H9 (cell line): ENCODE results near the gene PNPLA4. TPM values are rescaled to one million over a fixed set of nuclear protein-coding genes. Genes with fewer than 3 reads are reported as not detected.

Experiments
- DNase-seq: peaks from one replicate; pipeline ENCODE4 v3.0.0-alpha.2; 2017
- H2AFZ ChIP-seq: one replicate; pipeline ENCODE4 v1.6.1; 2013; ENCODE audit warnings: mild to moderate bottlenecking, low read length, control low read depth, moderate library complexity
- H2AK5ac ChIP-seq: 2 replicates; pipeline ENCODE4 v1.6.1; 2013; ENCODE audit warnings: low read length, control low read depth, mixed read lengths; ENCODE audit not compliant: insufficient read length
- H2BK120ac ChIP-seq: one replicate; pipeline ENCODE4 v1.6.1; 2013; ENCODE audit warnings: low read depth, mild to moderate bottlenecking, low read length, control low read depth, inconsistent platforms; ENCODE audit not compliant: poor library complexity, severe bottlenecking
- H2BK12ac ChIP-seq: 2 replicates; pipeline ENCODE4 v1.6.1; 2013; ENCODE audit warnings: low read length, control low read depth, mixed read lengths, low read depth; ENCODE audit not compliant: insufficient read length
- H2BK15ac ChIP-seq: 2 replicates; pipeline ENCODE4 v1.6.1; 2013; ENCODE audit warnings: low read depth, low read length, control low read depth
- H2BK20ac ChIP-seq: one replicate; pipeline ENCODE4 v1.6.1; 2013; ENCODE audit warnings: low read depth, mild to moderate bottlenecking, low read length, control low read depth, inconsistent platforms; ENCODE audit not compliant: poor library complexity, severe bottlenecking
- H2BK5ac ChIP-seq: 2 replicates; pipeline ENCODE4 v1.6.1; 2013; ENCODE audit warnings: low read length, control low read depth, mixed read lengths; ENCODE audit not compliant: insufficient read length
- H3K14ac ChIP-seq: 2 replicates; pipeline ENCODE4 v1.6.1; 2013; ENCODE audit warnings: low read length, control low read depth; ENCODE audit not compliant: insufficient read depth
- H3K18ac ChIP-seq: 2 replicates; pipeline ENCODE4 v1.6.1; 2013; ENCODE audit warnings: low read depth, mild to moderate bottlenecking, mixed read lengths, low read length, control low read depth; ENCODE audit not compliant: insufficient read length
- H3K23ac ChIP-seq: 2 replicates; pipeline ENCODE4 v1.6.1; 2013; ENCODE audit warnings: low read length, control low read depth, mixed read lengths, low read depth; ENCODE audit not compliant: insufficient read length
- H3K23me2 ChIP-seq: 2 replicates; pipeline ENCODE4 v1.6.1; 2013; ENCODE audit warnings: low read depth, mild to moderate bottlenecking, mixed read lengths, low read length, control low read depth; ENCODE audit not compliant: insufficient read length, poor library complexity, severe bottlenecking
- H3K27ac ChIP-seq: 2 replicates; pipeline ENCODE4 v1.5.1; 2013; ENCODE audit warnings: low read length, control low read depth, mixed read lengths, low read depth; ENCODE audit not compliant: insufficient read length
- H3K27me3 ChIP-seq: 2 replicates; pipeline ENCODE4 v1.6.1; 2013; ENCODE audit warnings: low read length, control low read depth, inconsistent platforms; ENCODE audit not compliant: insufficient read depth
- H3K4ac ChIP-seq: 2 replicates; pipeline ENCODE4 v1.6.1; 2013; ENCODE audit warnings: low read depth, mild to moderate bottlenecking, control low read depth, inconsistent platforms, low read length, moderate library complexity
- H3K4me1 ChIP-seq: 2 replicates; pipeline ENCODE4 v1.6.1; 2013; ENCODE audit warnings: low read length, control low read depth, inconsistent platforms; ENCODE audit not compliant: insufficient read depth
- H3K4me2 ChIP-seq: 2 replicates; pipeline ENCODE4 v1.6.1; 2013; ENCODE audit warnings: low read length, control low read depth, mixed read lengths; ENCODE audit not compliant: insufficient read length, insufficient read depth
- H3K56ac ChIP-seq: 2 replicates; pipeline ENCODE4 v1.6.1; 2013; ENCODE audit warnings: low read depth, mild to moderate bottlenecking, mixed read lengths, low read length, control low read depth; ENCODE audit not compliant: insufficient read length
- H3K79me1 ChIP-seq: 2 replicates; pipeline ENCODE4 v1.6.1; 2013; ENCODE audit warnings: low read depth, mild to moderate bottlenecking, moderate library complexity, low read length, control low read depth, inconsistent platforms; ENCODE audit not compliant: insufficient read depth, poor library complexity, severe bottlenecking
- H3K79me2 ChIP-seq: 2 replicates; pipeline ENCODE4 v1.6.1; 2013; ENCODE audit warnings: low read length, control low read depth, inconsistent platforms; ENCODE audit not compliant: insufficient read depth
- H3K9ac ChIP-seq: 2 replicates; pipeline ENCODE4 v1.6.1; 2013; ENCODE audit warnings: low read length, control low read depth, mixed read lengths; ENCODE audit not compliant: insufficient read length; ENCODE audit errors: extremely low read depth
- H3K9me3 ChIP-seq: one replicate; pipeline ENCODE4 v1.6.1; 2013; ENCODE audit warnings: low read depth, low read length, inconsistent platforms; ENCODE audit not compliant: control insufficient read depth
- H3T11ph ChIP-seq: one replicate; pipeline ENCODE4 v1.6.1; 2013; ENCODE audit warnings: mild to moderate bottlenecking, low read length, control low read depth, inconsistent platforms
- H4K20me1 ChIP-seq: one replicate; pipeline ENCODE4 v1.6.1; 2013; ENCODE audit not compliant: control insufficient read depth, insufficient read length, insufficient read depth
- H4K5ac ChIP-seq: 2 replicates; pipeline ENCODE4 v1.6.1; 2013; ENCODE audit warnings: low read depth, mild to moderate bottlenecking, mixed read lengths, low read length, control low read depth; ENCODE audit not compliant: insufficient read length
- H4K8ac ChIP-seq: replicated peaks from 2 replicates; pipeline ENCODE4 v1.6.1; 2013; ENCODE audit warnings: low read length, control low read depth, mixed read lengths, low read depth; ENCODE audit not compliant: insufficient read length
- H4K91ac ChIP-seq: 2 replicates; pipeline ENCODE4 v1.6.1; 2013; ENCODE audit warnings: low read depth, mild to moderate bottlenecking, moderate library complexity, mixed read lengths, low read length, control low read depth; ENCODE audit not compliant: insufficient read length
- H3K27ac Mint-ChIP-seq, 3 experiments: 2 replicates in 2 of 3; 3 replicates in 1 of 3; pipeline ENCODE4 v1.8.0; 2020 to 2021; ENCODE audit warnings: mixed read lengths in 3 of 3, mild to moderate bottlenecking in 1 of 3, moderate library complexity in 1 of 3
- H3K27me3 Mint-ChIP-seq: 2 replicates; pipeline ENCODE4 v1.8.0; 2021; ENCODE audit warnings: low read depth, mild to moderate bottlenecking, moderate library complexity, mixed read lengths
- H3K36me3 Mint-ChIP-seq, 3 experiments: 2 replicates in 2 of 3; 3 replicates in 1 of 3; pipeline ENCODE4 v1.8.0; 2020 to 2021; ENCODE audit warnings: low read depth in 3 of 3, mixed read lengths in 3 of 3; ENCODE audit not compliant: insufficient read depth in 1 of 3
- H3K4me1 Mint-ChIP-seq, 2 experiments: 2 replicates each; pipeline ENCODE4 v1.8.0; 2020; ENCODE audit warnings: mixed read lengths in 2 of 2
- H3K4me3 Mint-ChIP-seq, 2 experiments: 2 replicates in 1 of 2; 3 replicates in 1 of 2; pipeline ENCODE4 v1.8.0; 2020 to 2021; ENCODE audit warnings: mild to moderate bottlenecking in 2 of 2, mixed read lengths in 2 of 2, moderate library complexity in 1 of 2
- H3K9me3 Mint-ChIP-seq, 2 experiments: 2 replicates in 1 of 2; 3 replicates in 1 of 2; pipeline ENCODE4 v1.8.0; 2020; ENCODE audit warnings: mild to moderate bottlenecking in 2 of 2, mixed read lengths in 2 of 2, moderate library complexity in 1 of 2
- WGBS: extraction: QIAGEN DNeasy Blood & Tissue Kit; methylation state at CpG from one replicate; pipeline ENCODE4 v1.1.7; 2013; ENCODE audit warnings: missing lambda C conversion rate, low lambda C conversion rate, mixed read lengths; ENCODE audit not compliant: insufficient read length; ENCODE audit errors: extremely low coverage; 5-methylcytosine and 5-hydroxymethylcytosine counted together
- total RNA-seq: library from RNA; stranded (reverse); gene quantifications from 2 replicates; pipeline ENCODE4 v1.2.1, GENCODE V29; 2021
- TF ChIP-seq, protein P1 (sequence below): fragments of 200-600 bp; sonication (generic); conservative IDR thresholded peaks from 3 replicates; pipeline ENCODE4 v1.8.0; 2021; ENCODE audit warnings: antibody characterized with exemption, mild to moderate bottlenecking

PNPLA4 gene
- total RNA-seq, 1 experiment from 2014 or later: 21.4 TPM

DNA sequence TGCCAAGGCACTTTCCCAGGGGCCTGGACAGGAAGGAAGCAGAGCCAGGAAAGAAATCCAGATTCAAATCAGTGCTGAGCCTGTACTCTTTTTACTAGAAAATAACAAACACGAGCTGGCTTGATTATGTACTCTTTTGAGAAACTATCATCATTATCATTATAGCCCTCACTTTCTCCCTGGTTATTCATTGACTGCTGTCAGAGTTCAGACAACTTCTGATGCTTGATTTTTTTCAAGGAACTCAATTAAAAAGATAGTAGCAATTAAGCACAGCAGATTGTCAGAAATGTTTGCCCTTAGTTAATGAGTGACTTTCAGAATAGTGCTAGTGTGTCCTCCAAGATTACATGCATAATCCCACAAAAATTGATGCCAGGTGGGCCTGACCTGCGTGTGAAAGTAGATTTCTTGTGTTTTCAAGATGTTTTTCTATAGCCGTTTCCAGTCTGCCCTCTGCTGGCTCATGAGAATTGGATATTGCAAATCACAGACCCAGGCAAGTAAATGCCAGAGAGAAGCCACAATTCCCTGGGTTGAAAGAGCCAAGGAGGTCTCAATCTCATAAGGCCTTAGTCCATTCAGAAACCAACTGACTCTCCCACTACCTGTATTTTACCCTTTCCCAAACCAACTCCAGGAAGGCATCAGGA, 14.3 kb upstream of the PNPLA4 start:
- Histone ChIP-seq H3K27me3 (no peaks in the 10 kb centered on the region), H2BK5ac (no peak overlapping the region), H3K79me2 (no peaks in the 10 kb centered on the region), H3K79me1 (no peaks in the 10 kb centered on the region), H3T11ph (no peak overlapping the region), H3K18ac (no peak overlapping the region), H2AK5ac (no peak overlapping the region), H3K4ac (no peak overlapping the region), H4K91ac (no peak overlapping the region), H3K27ac (no peak overlapping the region), H4K5ac (no peak overlapping the region), H3K4me2 (no peak overlapping the region), H3K9ac (no peak overlapping the region), H3K14ac (no peak overlapping the region), H2AFZ (no peak overlapping the region), H3K9me3 (no peaks in the 10 kb centered on the region), H3K56ac (no peak overlapping the region), H3K4me1 (no peaks in the 10 kb centered on the region), H2BK15ac (no peak overlapping the region), H3K23ac (no peak overlapping the region), H4K8ac (no peak overlapping the region), H2BK120ac (no peak overlapping the region), H2BK12ac (no peak overlapping the region), H3K23me2 (no peaks in the 10 kb centered on the region), H4K20me1 (no peaks in the 10 kb centered on the region), H2BK20ac (no peak overlapping the region)
- Mint-ChIP-seq H3K27ac (no peak overlapping the region), H3K4me1 (peaks cover 2 to 6% of the 10 kb centered on the region in 2 experiments; a peak in 3 of 4 replicates), H3K27me3 (no peaks in the 10 kb centered on the region), H3K9me3 (no peaks in the 10 kb centered on the region), H3K4me3 (no peak overlapping the region), H3K36me3 (no peaks in the 10 kb centered on the region)
- peak; percentile 27 for DNase-seq
- WGBS: no CpG with 5 or more reads among the region's 3 CpGs
- TF ChIP-seq, protein P1, sequence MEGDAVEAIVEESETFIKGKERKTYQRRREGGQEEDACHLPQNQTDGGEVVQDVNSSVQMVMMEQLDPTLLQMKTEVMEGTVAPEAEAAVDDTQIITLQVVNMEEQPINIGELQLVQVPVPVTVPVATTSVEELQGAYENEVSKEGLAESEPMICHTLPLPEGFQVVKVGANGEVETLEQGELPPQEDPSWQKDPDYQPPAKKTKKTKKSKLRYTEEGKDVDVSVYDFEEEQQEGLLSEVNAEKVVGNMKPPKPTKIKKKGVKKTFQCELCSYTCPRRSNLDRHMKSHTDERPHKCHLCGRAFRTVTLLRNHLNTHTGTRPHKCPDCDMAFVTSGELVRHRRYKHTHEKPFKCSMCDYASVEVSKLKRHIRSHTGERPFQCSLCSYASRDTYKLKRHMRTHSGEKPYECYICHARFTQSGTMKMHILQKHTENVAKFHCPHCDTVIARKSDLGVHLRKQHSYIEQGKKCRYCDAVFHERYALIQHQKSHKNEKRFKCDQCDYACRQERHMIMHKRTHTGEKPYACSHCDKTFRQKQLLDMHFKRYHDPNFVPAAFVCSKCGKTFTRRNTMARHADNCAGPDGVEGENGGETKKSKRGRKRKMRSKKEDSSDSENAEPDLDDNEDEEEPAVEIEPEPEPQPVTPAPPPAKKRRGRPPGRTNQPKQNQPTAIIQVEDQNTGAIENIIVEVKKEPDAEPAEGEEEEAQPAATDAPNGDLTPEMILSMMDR: peak; percentile 66
